RWPE1 (cell line): Measurements from ENCODE around the gene WDR45.

Experiments
- CTCF ChIA-PET: fragments of 350-600 bp; sonication (Branson Sonifier 250); formaldehyde crosslinking; extraction: SDS; loops from one replicate; lab custom pipeline; 2021; lab: Yijun Ruan, JAX
- POLR2A ChIA-PET: fragments of 400-600 bp; formaldehyde crosslinking; extraction: SDS; loops from one replicate; lab custom pipeline; 2020; ENCODE audit warnings: antibody characterized with exemption; ENCODE audit not compliant: low non-redundant PET; lab: Yijun Ruan, JAX
- DNase-seq: peaks from one replicate; pipeline ENCODE4 v3.0.0; 2012; ENCODE audit warnings: low spot score
- H3K27ac ChIP-seq: fragments of 450-650 bp; 2 replicates; pipeline ENCODE4 v1.5.1; 2017
- TF ChIP-seq, protein P1 (sequence below): fragments of 450-650 bp; conservative IDR thresholded peaks from 2 replicates; pipeline ENCODE4 v1.5.1; 2017; ENCODE audit warnings: low read depth, mild to moderate bottlenecking

WDR45 gene

DNA sequence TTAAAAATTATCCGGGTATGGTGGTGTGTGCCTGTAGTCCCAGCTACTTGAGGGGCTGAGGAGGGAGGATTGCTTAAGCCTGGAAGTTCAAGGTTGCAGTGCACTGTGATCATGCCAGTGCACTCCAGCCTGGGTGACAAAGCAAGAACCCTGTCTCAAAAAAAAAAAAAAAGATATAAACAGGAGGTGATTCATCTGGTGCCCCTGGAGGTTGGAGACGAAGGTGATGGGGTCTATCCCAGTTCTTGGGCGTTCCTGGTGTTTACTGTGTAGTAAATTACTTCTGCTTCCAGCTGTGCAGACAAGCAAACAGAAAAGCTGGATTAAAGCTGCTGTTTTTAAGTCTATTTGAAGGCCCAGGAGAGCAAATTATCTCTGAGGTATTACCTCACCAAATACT, 23.9 kb upstream of the WDR45 start:
- TF ChIP-seq, protein P1, sequence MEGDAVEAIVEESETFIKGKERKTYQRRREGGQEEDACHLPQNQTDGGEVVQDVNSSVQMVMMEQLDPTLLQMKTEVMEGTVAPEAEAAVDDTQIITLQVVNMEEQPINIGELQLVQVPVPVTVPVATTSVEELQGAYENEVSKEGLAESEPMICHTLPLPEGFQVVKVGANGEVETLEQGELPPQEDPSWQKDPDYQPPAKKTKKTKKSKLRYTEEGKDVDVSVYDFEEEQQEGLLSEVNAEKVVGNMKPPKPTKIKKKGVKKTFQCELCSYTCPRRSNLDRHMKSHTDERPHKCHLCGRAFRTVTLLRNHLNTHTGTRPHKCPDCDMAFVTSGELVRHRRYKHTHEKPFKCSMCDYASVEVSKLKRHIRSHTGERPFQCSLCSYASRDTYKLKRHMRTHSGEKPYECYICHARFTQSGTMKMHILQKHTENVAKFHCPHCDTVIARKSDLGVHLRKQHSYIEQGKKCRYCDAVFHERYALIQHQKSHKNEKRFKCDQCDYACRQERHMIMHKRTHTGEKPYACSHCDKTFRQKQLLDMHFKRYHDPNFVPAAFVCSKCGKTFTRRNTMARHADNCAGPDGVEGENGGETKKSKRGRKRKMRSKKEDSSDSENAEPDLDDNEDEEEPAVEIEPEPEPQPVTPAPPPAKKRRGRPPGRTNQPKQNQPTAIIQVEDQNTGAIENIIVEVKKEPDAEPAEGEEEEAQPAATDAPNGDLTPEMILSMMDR: no peak
- ChIA-PET POLR2A (no interaction called here), CTCF (no interaction called here)
- no peak for DNase-seq
- H3K27ac ChIP-seq: peak overlapping the region; percentile 83; the same call in 1 of the 2 replicates

DNA sequence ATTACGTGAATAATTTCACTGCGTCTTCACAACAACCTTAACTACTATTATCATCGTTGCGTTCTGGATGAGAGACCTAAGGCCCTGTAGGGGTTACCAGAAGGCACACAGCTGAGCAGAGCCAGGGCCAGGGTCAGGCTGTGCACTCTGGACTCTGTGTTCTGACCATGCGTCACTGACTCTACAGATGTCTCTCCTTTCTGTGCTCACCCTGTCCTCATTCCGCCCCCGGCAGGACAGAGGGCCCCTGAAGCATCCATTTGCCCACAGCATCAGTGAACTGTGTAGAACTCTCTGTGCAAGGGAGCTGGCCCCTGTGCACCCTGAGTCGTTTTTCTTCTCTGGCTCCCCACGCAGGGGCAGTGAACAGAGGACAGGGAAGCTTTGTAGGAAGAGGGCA, 22.5 kb upstream of the WDR45 start:
- DNase-seq: no peak
- peak overlapping the region; percentile 83 for H3K27ac ChIP-seq
- POLR2A ChIA-PET: no interaction called here
- CTCF ChIA-PET: interaction anchor here (0.9 kb wide), 1 partner anchor 64 kb away, joined by 3 read pairs; no protein-coding TSS in a partner anchor
- TF ChIP-seq, protein P1: no peak

DNA sequence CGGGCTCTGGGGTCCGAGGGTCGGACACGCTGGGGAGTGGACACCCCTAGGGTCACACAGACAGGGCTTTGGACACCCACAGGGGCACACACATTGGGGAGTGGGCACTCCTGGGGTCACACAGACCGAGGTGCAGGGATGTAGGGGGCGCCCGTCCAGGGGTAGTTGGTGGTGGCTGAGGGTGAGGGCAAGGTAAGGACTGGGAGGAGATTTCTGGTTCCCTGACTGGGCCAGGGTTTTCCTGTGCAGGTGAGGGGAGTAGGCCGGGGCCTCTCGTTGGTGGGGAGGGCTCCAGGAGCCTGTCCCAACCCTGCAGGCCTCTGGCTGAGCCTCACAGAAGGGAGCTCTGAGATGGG, 21.9 kb upstream of the WDR45 start:
- H3K27ac ChIP-seq: peak overlapping the region; percentile 83
- CTCF ChIA-PET: interaction anchor here (0.6 to 0.9 kb wide), 2 partner anchors 65 to 253 kb away, joined by 3 to 4 read pairs; no protein-coding TSS in a partner anchor
- POLR2A ChIA-PET: interaction anchor here (0.5 kb wide), 1 partner anchor 1065 kb away, joined by 12 read pairs; no protein-coding TSS in a partner anchor
- TF ChIP-seq, protein P1: no peak
- no peak for DNase-seq

DNA sequence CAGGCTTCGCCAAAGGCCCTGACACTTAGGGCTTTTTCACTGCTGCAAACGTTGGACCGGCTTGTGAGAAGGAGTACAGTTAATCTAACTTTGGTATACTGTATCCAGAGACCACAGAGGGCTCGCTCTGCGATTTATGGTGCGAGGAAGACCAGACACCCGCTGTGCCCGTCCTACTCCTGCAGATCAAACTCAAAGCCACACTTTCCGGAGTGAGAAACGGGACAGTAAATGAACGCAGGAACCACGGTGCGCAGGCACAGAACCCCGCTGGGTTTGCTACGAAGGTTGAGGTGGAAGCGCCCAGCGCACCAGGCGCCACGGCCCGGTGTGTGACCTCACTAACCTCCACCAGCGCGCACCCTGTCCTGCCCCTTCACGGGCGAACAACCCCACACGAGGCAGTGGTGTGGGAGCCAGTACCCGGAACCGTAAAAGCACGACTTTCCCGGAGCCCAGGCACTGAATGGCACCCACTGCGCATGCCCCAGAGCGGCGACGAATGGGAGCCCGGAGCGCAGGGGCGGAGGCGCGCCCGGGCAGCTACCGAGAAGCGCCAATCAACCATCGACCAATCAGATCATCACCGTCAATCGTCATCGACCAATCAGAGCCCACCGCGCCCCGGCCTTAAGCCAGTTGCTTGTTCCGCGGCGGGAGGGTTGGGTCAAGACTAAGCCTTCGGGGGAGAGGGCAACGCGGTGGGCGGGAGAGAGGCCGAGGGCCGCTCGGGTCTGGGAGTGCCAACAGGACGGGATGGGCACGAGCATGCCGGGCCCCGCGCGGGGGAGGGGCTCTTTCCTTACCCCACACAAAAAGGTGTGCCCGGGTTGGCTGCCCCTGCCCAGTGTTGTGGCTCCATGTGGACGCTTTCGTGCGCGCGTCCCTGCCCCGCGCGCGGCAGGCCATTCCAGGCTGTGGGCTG, 21.3 kb upstream of the WDR45 start:
- peak; percentile 98 for DNase-seq
- CTCF ChIA-PET: interaction anchor here (0.6 kb wide), 1 partner anchor 252 kb away, joined by 4 read pairs; no protein-coding TSS in a partner anchor
- POLR2A ChIA-PET: interaction anchor here (0.5 to 1.2 kb wide), 3 partner anchors 69 to 1064 kb away, joined by 5 to 12 read pairs (median 12); no protein-coding TSS in a partner anchor
- peak overlapping the region; percentile 83 for H3K27ac ChIP-seq
- TF ChIP-seq, protein P1: no peak

DNA sequence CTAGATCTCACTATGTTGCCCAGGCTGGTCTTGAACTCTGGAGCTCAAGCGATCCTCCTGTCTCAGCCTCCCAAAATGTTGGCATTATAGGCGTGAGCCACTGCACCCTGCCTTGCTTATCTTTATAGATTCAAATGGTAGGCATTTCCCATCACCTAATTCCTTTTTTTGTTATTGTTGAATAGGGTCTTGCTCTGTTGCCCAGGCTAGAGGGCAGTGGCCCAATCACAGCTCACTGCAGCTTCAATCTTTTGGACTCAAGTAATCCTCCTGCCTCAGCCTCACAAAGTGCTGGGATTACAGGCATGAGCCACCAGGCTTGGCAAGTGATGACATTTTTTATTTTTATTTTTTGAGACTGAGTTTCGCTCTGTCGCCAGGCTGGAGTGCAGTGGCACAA, 16.7 kb upstream of the WDR45 start:
- TF ChIP-seq, protein P1: no peak
- no peak overlapping the region for H3K27ac ChIP-seq
- POLR2A ChIA-PET: no interaction called here
- CTCF ChIA-PET: no interaction called here
- DNase-seq: no peak

DNA sequence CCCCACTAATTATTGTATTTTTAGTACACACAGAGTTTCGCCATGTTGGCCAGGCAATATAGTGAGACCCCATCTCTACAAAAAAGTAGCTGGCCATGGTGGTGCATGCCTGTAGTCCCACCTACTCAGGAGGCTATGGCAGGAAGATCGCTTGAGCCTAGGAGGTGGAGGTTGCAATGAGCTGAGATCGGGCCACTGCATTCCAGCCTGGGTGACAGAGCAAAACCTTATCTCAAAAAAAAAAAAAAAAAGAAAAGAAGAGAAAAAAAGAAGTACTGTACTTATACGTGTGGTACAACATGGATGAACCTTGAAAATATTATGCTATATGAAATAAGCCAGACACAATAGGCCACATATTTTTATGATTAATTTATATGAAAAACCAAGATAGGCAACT, 9.9 kb upstream of the WDR45 start:
- POLR2A ChIA-PET: no interaction called here
- CTCF ChIA-PET: no interaction called here
- TF ChIP-seq, protein P1: no peak
- DNase-seq: no peak
- no peak overlapping the region for H3K27ac ChIP-seq
